T-helper 17 cell (primary cell): Measurements from ENCODE around the gene CPPED1. TPM values are rescaled to one million over a fixed set of nuclear protein-coding genes. Genes with fewer than 3 reads are reported as not detected.

Source experiments
- ATAC-seq: fragments of 150-1000 bp; cut with Tn5 transposase; 2 replicates; pipeline ENCODE4 v1.10.0; 2021; ENCODE audit warnings: mild to moderate bottlenecking, moderate library complexity
- DNase-seq, 3 donors: peaks; one replicate each; pipeline versions ENCODE4 v3.0.0 to v3.0.0-alpha.2; 2020 to 2021
- H3K9me3 ChIP-seq: one replicate; pipeline ENCODE4 v1.7.0; 2013; ENCODE audit warnings: low read length, mild to moderate bottlenecking; ENCODE audit not compliant: control insufficient read depth, poor library complexity, severe bottlenecking
- H3K27ac Mint-ChIP-seq: one replicate; pipeline ENCODE4 v1.8.0; 2022; ENCODE audit warnings: mild to moderate bottlenecking, moderate library complexity, mixed read lengths
- H3K27me3 Mint-ChIP-seq: one replicate; pipeline ENCODE4 v1.8.0; 2022; ENCODE audit warnings: mixed read lengths
- H3K36me3 Mint-ChIP-seq: one replicate; pipeline ENCODE4 v1.8.0; 2022; ENCODE audit warnings: low read depth, mixed read lengths
- H3K4me1 Mint-ChIP-seq: one replicate; pipeline ENCODE4 v1.8.0; 2022; ENCODE audit warnings: mild to moderate bottlenecking, mixed read lengths
- H3K4me3 Mint-ChIP-seq: one replicate; pipeline ENCODE4 v1.8.0; 2022; ENCODE audit warnings: mild to moderate bottlenecking, moderate library complexity, mixed read lengths
- total RNA-seq, 4 donors: library from RNA in 2 of 4; stranded (reverse) in 2 of 4; gene quantifications; one replicate each; pipeline ENCODE4 v1.2.3 and lab custom pipeline; 2022 to 2026

Gene CPPED1
- total RNA-seq, 2 donors from 2014 or later = 8.7 to 10.1 TPM

GRCh38 chr16:12651765-12652512, 151.7 kb downstream of the CPPED1 start:
- Mint-ChIP-seq H3K27me3 (peaks cover 5% of the 10 kb centered on the region), H3K4me1 (peaks cover 2% of the 10 kb centered on the region), H3K27ac (no peak overlapping the region), H3K36me3 (no peaks in the 10 kb centered on the region), H3K4me3 (no peak overlapping the region)
- ATAC-seq (no peak), DNase-seq (no peak)
- H3K9me3 ChIP-seq = no peaks in the 10 kb centered on the region

- Mint-ChIP-seq H3K4me3 (no peak overlapping the region), H3K27ac (no peak overlapping the region), H3K36me3 (no peaks in the 10 kb centered on the region), H3K27me3 (peaks cover 5% of the 10 kb centered on the region), H3K4me1 (peaks cover 7% of the 10 kb centered on the region)
- no peak for ATAC-seq
- no peak for DNase-seq
- no peaks in the 10 kb centered on the region for H3K9me3 ChIP-seq
Measured at GRCh38 chr16:12649356-12649755, 154.3 kb downstream of the CPPED1 start.

GRCh38 chr16:12646490-12647274, 157.0 kb downstream of the CPPED1 start:
- Mint-ChIP-seq H3K36me3 (no peaks in the 10 kb centered on the region), H3K27ac (peak overlapping the region; percentile 65), H3K4me1 (peaks cover 7% of the 10 kb centered on the region), H3K27me3 (peaks cover 5% of the 10 kb centered on the region), H3K4me3 (no peak overlapping the region)
- ATAC-seq (peak; percentile 74), DNase-seq (no peak)
- H3K9me3 ChIP-seq = no peaks in the 10 kb centered on the region

- no peak for ATAC-seq
- Mint-ChIP-seq H3K4me1 (peaks cover 7% of the 10 kb centered on the region), H3K27ac (peak overlapping the region; percentile 65), H3K4me3 (no peak overlapping the region), H3K36me3 (no peaks in the 10 kb centered on the region), H3K27me3 (peaks cover 5% of the 10 kb centered on the region)
- no peak for DNase-seq
- H3K9me3 ChIP-seq = no peaks in the 10 kb centered on the region
Measured at GRCh38 chr16:12646098-12646489, 157.6 kb downstream of the CPPED1 start.

- Mint-ChIP-seq H3K27me3 (no peaks in the 10 kb centered on the region), H3K4me1 (peaks cover 7% of the 10 kb centered on the region), H3K27ac (no peak overlapping the region), H3K4me3 (no peak overlapping the region), H3K36me3 (no peaks in the 10 kb centered on the region)
- H3K9me3 ChIP-seq = no peaks in the 10 kb centered on the region
- no peak for DNase-seq
- no peak for ATAC-seq
Measured at GRCh38 chr16:12643034-12643455, 160.6 kb downstream of the CPPED1 start.

- Mint-ChIP-seq H3K4me3 (no peak overlapping the region), H3K4me1 (no peaks in the 10 kb centered on the region), H3K27ac (no peak overlapping the region), H3K27me3 (no peaks in the 10 kb centered on the region), H3K36me3 (no peaks in the 10 kb centered on the region)
- ATAC-seq = no peak
- H3K9me3 ChIP-seq = no peaks in the 10 kb centered on the region
- no peak for DNase-seq
Measured at GRCh38 chr16:12639044-12639443, 164.6 kb downstream of the CPPED1 start.

DNA sequence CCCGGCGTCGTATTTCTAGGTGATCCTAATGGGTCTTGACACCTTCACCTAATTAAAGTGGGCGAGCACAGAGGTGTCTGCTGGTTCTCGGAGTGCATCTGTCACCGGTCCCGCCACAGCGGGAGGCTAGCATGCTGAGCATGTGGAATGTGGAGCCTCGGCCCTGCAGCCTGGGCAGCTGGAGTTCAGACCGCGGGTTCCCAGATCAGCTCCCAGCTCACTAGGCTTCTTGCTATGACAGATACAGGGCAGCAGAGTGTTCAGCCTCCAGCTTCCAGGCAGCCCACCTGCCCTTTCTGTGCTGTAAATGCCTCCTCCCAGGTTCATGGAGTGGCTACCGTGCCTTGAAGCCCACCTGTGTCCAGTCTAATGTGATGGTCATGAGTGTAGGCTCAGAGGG, 166.7 kb downstream of the CPPED1 start:
- DNase-seq (no peak), ATAC-seq (no peak)
- no peaks in the 10 kb centered on the region for H3K9me3 ChIP-seq
- H3K36me3 Mint-ChIP-seq = no peaks in the 10 kb centered on the region
- peaks cover 7% of the 10 kb centered on the region for H3K27me3 Mint-ChIP-seq
- no peaks in the 10 kb centered on the region for H3K4me1 Mint-ChIP-seq
- H3K27ac Mint-ChIP-seq = no peak overlapping the region
- no peak overlapping the region for H3K4me3 Mint-ChIP-seq

GRCh38 chr16:12629271-12629670, 174.4 kb downstream of the CPPED1 start:
- ATAC-seq = no peak
- peaks cover 25% of the 10 kb centered on the region for H3K27me3 Mint-ChIP-seq
- H3K27ac Mint-ChIP-seq = no peak overlapping the region

DNA sequence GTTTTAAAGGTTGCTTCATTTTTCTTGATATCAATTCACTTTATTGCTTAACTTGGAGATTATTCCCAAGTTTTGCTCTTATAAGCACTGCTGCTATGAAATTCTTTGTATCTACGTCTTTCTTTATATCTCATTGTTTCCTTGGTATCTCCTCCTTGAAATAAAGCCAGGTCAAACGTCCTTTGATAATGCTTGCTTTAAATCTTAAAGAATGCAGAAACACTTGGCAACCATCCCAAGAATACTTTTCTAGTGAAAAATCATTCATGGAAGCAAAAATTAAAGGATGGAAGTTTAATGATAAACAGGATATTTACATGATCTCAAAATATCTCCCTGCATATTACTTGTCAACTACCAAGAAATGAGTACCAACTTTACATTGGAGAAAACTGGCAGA, 175.2 kb downstream of the CPPED1 start:
- H3K4me3 Mint-ChIP-seq = no peak overlapping the region
- no peak for ATAC-seq

More at GRCh38 chr16:12629271-12629670, 174.4 kb downstream of the CPPED1 start:
- DNase-seq = no peak
- no peaks in the 10 kb centered on the region for H3K9me3 ChIP-seq
- no peaks in the 10 kb centered on the region for H3K36me3 Mint-ChIP-seq
- H3K4me3 Mint-ChIP-seq = no peak overlapping the region
- no peaks in the 10 kb centered on the region for H3K4me1 Mint-ChIP-seq

GRCh38 chr16:12627394-12627793, 176.3 kb downstream of the CPPED1 start:
- no peak overlapping the region for H3K4me3 Mint-ChIP-seq
- H3K36me3 Mint-ChIP-seq = no peaks in the 10 kb centered on the region
- H3K27ac Mint-ChIP-seq = no peak overlapping the region
- no peaks in the 10 kb centered on the region for H3K9me3 ChIP-seq
- peaks cover 18% of the 10 kb centered on the region for H3K27me3 Mint-ChIP-seq
- ATAC-seq (no peak), DNase-seq (no peak)
- no peaks in the 10 kb centered on the region for H3K4me1 Mint-ChIP-seq

More for the DNA sequence above, 175.2 kb downstream of the CPPED1 start:
- Mint-ChIP-seq H3K36me3 (no peaks in the 10 kb centered on the region), H3K27me3 (peaks cover 25% of the 10 kb centered on the region), H3K27ac (no peak overlapping the region), H3K4me1 (no peaks in the 10 kb centered on the region)
- DNase-seq = no peak
- H3K9me3 ChIP-seq = no peaks in the 10 kb centered on the region

DNA sequence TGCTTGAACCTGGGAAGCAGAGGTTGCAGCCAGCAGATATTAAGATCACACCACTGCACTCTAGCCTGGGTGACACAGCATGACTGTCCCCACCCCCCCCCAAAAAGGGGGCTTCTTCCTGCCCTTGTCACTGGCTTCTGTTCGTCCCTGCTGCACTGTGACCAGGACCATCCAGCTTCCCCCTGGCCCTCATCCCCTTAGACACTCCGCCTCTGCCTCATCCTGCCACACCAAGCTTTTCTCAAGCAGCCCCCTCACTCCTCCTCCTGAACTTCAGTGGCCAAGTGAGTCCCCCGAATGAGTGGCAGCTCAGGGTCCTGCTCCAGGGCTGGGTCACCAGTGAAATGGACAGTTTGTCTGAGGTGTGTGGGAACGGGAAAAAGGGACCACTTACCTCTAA, 177.3 kb downstream of the CPPED1 start:
- no peak for ATAC-seq

DNA sequence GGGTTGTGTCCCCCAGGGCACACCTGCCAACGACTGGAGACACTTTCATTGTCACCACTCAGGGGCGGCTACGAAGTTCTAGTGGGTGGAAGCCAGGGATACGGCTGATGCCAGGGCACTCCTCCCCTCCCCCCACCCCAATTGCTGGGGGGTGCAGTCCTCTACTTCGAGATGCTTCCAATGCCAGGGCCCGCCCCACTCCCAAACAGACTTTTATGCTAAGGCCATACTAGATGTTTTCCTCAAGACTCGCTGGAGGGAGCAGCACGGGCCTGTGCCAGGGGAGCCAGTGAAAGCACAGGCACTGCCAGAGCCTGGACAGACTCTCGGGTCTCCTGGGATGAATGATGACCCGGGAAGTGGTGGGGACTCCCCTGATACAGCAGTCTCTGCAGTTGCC, 178.0 kb downstream of the CPPED1 start:
- Mint-ChIP-seq H3K36me3 (no peaks in the 10 kb centered on the region), H3K27me3 (peaks cover 13% of the 10 kb centered on the region), H3K4me3 (no peak overlapping the region), H3K4me1 (no peaks in the 10 kb centered on the region), H3K27ac (no peak overlapping the region)
- no peak for ATAC-seq
- no peak for DNase-seq
- no peaks in the 10 kb centered on the region for H3K9me3 ChIP-seq

More for the DNA sequence above, 177.3 kb downstream of the CPPED1 start:
- Mint-ChIP-seq H3K27me3 (peaks cover 18% of the 10 kb centered on the region), H3K4me3 (no peak overlapping the region), H3K4me1 (no peaks in the 10 kb centered on the region), H3K36me3 (no peaks in the 10 kb centered on the region), H3K27ac (no peak overlapping the region)
- no peak for DNase-seq
- no peaks in the 10 kb centered on the region for H3K9me3 ChIP-seq

DNA sequence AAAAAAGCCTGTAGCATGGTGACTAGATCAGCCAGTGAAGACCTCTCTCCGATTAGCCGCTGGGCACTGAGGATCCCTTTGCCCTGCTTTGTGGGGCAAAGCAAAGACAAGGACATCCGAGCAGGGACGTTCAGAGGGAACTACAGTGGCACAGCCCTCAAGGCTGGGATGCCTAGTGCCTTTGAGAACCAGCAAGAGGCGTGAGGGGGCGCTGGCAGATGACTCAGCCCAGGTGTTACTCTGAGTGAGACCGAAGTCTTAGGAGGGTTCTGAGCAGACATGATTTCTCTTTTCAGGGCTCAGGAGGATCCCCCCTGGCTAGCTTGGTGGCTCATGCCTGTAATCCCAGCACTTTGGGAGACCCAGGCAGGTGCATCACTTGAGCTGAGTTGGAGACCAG, 178.6 kb downstream of the CPPED1 start:
- Mint-ChIP-seq H3K27ac (no peak overlapping the region), H3K4me3 (no peak overlapping the region), H3K27me3 (peaks cover 7% of the 10 kb centered on the region), H3K36me3 (no peaks in the 10 kb centered on the region), H3K4me1 (peaks cover 1% of the 10 kb centered on the region)
- ATAC-seq (no peak), DNase-seq (no peak)
- no peaks in the 10 kb centered on the region for H3K9me3 ChIP-seq
